DMS53 treated with DMSO at 0.1 percent for 48 hours (cell line): ENCODE results near the gene CSF1.

Source experiments
- DNase-seq: peaks from one replicate; lab custom pipeline; 2025; ENCODE audit not compliant: unreplicated experiment; lab: John Stamatoyannopoulos, UW

Gene CSF1

DNA sequence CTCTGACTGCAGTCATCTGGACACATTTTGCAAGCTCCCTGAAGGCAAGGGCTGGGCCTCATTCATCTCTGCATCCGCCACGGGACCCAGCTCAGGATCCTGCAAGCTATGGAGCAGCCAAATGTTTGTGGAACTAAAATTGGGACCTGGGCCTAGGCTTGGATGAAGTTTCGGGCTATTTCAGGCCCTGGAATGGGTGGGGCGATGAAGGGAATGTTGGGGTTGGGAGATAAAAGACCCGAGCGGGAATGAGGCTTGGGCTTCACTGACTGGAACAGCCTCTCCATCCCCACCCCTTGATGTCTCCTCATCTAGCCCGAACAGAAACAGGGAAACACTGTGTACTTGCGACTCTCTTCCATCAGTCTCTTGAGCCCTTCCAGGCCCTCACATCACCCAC lies 66.6 kb downstream of the CSF1 start:
- no peak for DNase-seq

DNA sequence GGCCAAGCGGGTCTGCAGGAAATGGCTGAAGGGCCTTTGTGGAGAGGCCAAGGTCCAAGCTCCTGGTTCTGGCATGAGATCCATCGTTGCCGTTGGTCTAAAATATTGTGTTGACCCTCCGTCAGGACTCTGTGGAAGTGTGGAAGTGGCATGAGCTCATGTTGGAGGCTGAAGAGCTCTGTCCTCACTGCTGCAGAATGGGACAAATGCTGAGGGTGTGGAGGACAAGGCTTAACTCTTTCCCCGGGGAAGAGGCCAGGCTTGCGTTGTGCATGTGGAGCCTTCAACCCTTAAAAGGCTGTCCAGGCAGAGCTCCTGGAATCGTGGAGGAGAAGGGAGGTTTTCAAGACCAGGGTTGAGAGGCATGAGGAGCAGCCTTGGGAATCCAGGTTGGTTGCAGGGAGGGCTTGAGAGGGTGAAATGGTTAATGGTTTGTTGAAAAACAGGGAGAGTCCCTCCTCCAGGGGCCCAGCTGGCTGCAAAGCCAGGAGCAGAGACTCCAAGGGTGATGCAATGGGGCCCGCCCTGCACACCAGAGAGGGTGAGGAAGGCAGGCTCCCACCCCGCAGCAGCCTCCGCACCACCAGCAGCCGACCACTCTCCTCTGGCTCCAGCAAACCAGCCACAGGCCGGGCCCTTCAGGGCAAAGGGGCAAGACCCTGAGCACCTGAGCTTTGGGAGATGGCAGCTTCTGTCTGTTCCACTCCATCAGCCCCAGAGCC lies 67.2 kb downstream of the CSF1 start:
- DNase-seq, result no peak

DNA sequence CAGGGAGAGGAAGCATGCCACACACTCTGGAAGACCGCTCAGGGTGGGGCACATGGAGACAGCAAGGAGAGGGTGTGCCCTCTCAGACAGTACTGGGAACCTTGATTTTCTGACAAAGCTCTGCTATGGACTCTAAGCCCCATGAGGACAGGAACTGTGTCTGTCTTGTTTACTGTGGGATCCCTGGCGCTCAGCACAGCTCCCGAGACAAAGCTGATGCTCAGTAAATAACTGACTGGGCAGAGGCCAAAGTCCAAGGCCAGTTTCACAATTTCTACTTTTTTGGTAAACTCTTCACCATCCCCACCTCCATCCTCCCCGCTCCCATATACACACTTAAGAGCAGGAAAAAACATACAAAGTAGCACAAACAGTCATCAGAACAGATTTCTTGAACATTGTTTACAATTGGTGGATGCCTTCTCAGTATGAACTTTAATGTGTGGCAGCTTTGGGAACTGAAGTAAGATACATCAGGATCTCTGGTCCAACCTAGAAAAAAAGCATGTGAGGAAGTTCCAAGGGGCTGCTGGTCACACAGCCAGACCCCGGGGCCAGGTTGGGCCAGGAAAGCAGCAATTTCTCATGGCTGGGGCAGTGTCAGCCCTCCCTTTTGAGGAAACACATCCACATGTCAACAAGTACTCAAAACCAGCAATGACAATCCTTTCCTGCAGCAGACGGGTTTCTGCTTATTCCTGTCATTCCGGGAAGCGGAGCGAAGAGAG lies 68.3 kb downstream of the CSF1 start:
- DNase-seq, result no peak

DNA sequence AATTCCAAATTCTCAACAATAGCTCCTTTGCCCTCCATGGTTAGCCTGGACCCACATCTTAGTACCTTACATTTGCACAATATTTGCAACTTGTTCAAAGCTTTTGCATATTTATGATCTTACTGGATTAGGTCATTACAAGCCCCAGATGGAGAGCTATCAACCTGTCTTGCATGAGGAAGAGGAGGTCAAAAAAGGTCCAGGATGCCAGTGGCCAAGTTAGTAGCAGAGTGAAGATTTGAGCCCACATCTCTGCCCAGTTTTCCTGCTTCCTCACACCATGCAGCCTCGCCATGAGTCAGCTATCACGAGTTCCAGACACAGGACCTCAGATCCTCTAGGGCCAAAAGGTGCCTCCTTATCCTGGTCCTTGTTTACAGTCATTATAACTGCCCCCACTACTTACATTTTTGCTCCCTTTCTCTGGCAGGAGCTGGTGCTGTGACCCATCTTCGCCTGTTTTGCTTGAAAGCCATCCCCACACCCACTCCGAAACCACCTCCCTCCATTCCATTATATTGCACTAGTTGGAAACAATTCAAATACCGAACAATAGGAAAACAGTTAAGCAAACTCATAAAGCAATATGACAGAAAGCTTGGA lies 68.9 kb downstream of the CSF1 start:
- no peak for DNase-seq
